SU-DHL-6 (cell line): ENCODE data around the gene EXTL2.

Experiments used
- H2AFZ ChIP-seq: fragments of 200-600 bp; sonication (generic); 2 replicates; pipeline ENCODE4 v1.6.1; 2014; ENCODE audit warnings: low read depth, mild to moderate bottlenecking, moderate library complexity, mixed read lengths, antibody characterized with exemption, low read length; ENCODE audit not compliant: severe bottlenecking
- H3F3A ChIP-seq: fragments of 200-600 bp; shearing (Covaris generic); 2 replicates; pipeline ENCODE4 v1.6.0; 2016; ENCODE audit warnings: antibody characterized with exemption, mild to moderate bottlenecking; ENCODE audit not compliant: insufficient read depth
- H3K27ac ChIP-seq: fragments of 200-600 bp; sonication (generic); 2 replicates; pipeline ENCODE4 v1.5.1; 2016; ENCODE audit warnings: low read depth, mild to moderate bottlenecking, low read length, moderate library complexity, mixed read lengths
- H3K27me3 ChIP-seq: fragments of 200-600 bp; sonication (generic), shearing (Covaris generic); 2 replicates; pipeline ENCODE4 v1.6.0; 2014; ENCODE audit warnings: mild to moderate bottlenecking, low read length
- H3K36me3 ChIP-seq: fragments of 200-600 bp; sonication (generic); 2 replicates; pipeline ENCODE4 v1.6.1; 2014; ENCODE audit warnings: mild to moderate bottlenecking, low read length, mixed read lengths
- H3K4me2 ChIP-seq: fragments of 300-600, 200-600 bp; shearing (Covaris generic), sonication (generic); 2 replicates; pipeline ENCODE4 v1.6.0; 2014; ENCODE audit warnings: low read length, low read depth, mild to moderate bottlenecking; ENCODE audit not compliant: poor library complexity, severe bottlenecking
- H3K4me3 ChIP-seq: fragments of 200-600 bp; sonication (generic); 2 replicates; pipeline ENCODE4 v1.5.1; 2014; ENCODE audit warnings: antibody characterized with exemption, low read length, mild to moderate bottlenecking, mixed read lengths; ENCODE audit not compliant: insufficient read depth, poor library complexity, severe bottlenecking
- H3K79me2 ChIP-seq: fragments of 200-600 bp; sonication (generic); 2 replicates; pipeline ENCODE4 v1.6.1; 2014; ENCODE audit warnings: mild to moderate bottlenecking, low read length, moderate library complexity; ENCODE audit not compliant: insufficient read depth
- H3K9ac ChIP-seq: fragments of 200-600 bp; sonication (generic); 2 replicates; pipeline ENCODE4 v1.7.0; 2014; ENCODE audit warnings: mild to moderate bottlenecking, low read length
- H3K9me2 ChIP-seq: fragments of 200-600 bp; sonication (generic); replicated peaks from 2 replicates; pipeline ENCODE4 v1.6.1; 2014; ENCODE audit warnings: low read length; ENCODE audit not compliant: insufficient read depth
- H3K9me3 ChIP-seq: fragments of 200-600 bp; sonication (generic); 2 replicates; pipeline ENCODE4 v1.6.1; 2014; ENCODE audit warnings: low read length, mixed read lengths; ENCODE audit not compliant: insufficient read depth
- H4K20me1 ChIP-seq: fragments of 200-600 bp; sonication (generic); 2 replicates; pipeline ENCODE4 v1.6.1; 2014; ENCODE audit warnings: low read depth, mild to moderate bottlenecking, antibody characterized with exemption, low read length, moderate library complexity, mixed read lengths
- CTCF ChIP-seq: fragments of 200-600 bp; sonication (generic); IDR thresholded peaks from one replicate; pipeline ENCODE4 v1.5.1; 2017; ENCODE audit warnings: antibody characterized with exemption, mild to moderate bottlenecking, low read length, moderate library complexity; ENCODE audit not compliant: insufficient read depth, poor library complexity, severe bottlenecking
- EZH2phosphoT487 ChIP-seq: fragments of 200-600 bp; sonication (generic), shearing (Covaris generic); conservative IDR thresholded peaks from 2 replicates; pipeline ENCODE4 v1.6.1; 2018; ENCODE audit warnings: mild to moderate bottlenecking, antibody characterized with exemption, low read length, moderate library complexity, mixed read lengths

Gene EXTL2

GRCh38 chr1:100883963-100884362 is 10.7 kb downstream of the EXTL2 start:
- Histone ChIP-seq H3K9ac (no peak overlapping the region), H3F3A (no peaks in the 10 kb centered on the region), H3K4me3 (no peak overlapping the region)

GRCh38 chr1:100882698-100883097 is 11.9 kb downstream of the EXTL2 start:
- H4K20me1 ChIP-seq, result no peaks in the 10 kb centered on the region
- no peaks in the 10 kb centered on the region for H3K9me2 ChIP-seq
- no peak overlapping the region for H3K9ac ChIP-seq
- H3K27ac ChIP-seq, result no peak overlapping the region
- H3K9me3 ChIP-seq, result no peaks in the 10 kb centered on the region
- H3K79me2 ChIP-seq, result no peaks in the 10 kb centered on the region
- TF ChIP-seq EZH2phosphoT487, result no peak
- no peak for TF ChIP-seq CTCF
- H2AFZ ChIP-seq, result no peak overlapping the region
- H3K27me3 ChIP-seq, result no peaks in the 10 kb centered on the region
- H3K4me3 ChIP-seq, result no peak overlapping the region
- H3K36me3 ChIP-seq, result no peaks in the 10 kb centered on the region
- no peak overlapping the region for H3K4me2 ChIP-seq
- no peaks in the 10 kb centered on the region for H3F3A ChIP-seq

More at GRCh38 chr1:100883963-100884362, 10.7 kb downstream of the EXTL2 start:
- H3K36me3 ChIP-seq, result peaks cover 9% of the 10 kb centered on the region; the same call in 1 of the 2 replicates
- H3K9me2 ChIP-seq, result no peaks in the 10 kb centered on the region
- no peaks in the 10 kb centered on the region for H3K79me2 ChIP-seq
- no peak overlapping the region for H3K27ac ChIP-seq
- H4K20me1 ChIP-seq, result no peaks in the 10 kb centered on the region
- no peak overlapping the region for H2AFZ ChIP-seq
- H3K9me3 ChIP-seq, result no peaks in the 10 kb centered on the region
- no peak for TF ChIP-seq CTCF
- TF ChIP-seq EZH2phosphoT487, result no peak
- H3K27me3 ChIP-seq, result no peaks in the 10 kb centered on the region
- no peak overlapping the region for H3K4me2 ChIP-seq

- Histone ChIP-seq H4K20me1 (no peaks in the 10 kb centered on the region), H3K79me2 (no peaks in the 10 kb centered on the region), H2AFZ (no peak overlapping the region), H3K9ac (no peak overlapping the region), H3K27ac (no peak overlapping the region), H3K27me3 (no peaks in the 10 kb centered on the region), H3F3A (no peaks in the 10 kb centered on the region), H3K4me2 (no peak overlapping the region), H3K9me2 (no peaks in the 10 kb centered on the region), H3K36me3 (no peaks in the 10 kb centered on the region), H3K4me3 (no peak overlapping the region), H3K9me3 (no peaks in the 10 kb centered on the region)
- TF ChIP-seq CTCF, result no peak
- no peak for TF ChIP-seq EZH2phosphoT487
These were observed 13.0 kb downstream of the EXTL2 start for GRCh38 chr1:100881687-100882086.

- Histone ChIP-seq H3K4me2 (no peak overlapping the region), H3K36me3 (no peaks in the 10 kb centered on the region), H2AFZ (no peak overlapping the region), H3K79me2 (no peaks in the 10 kb centered on the region), H3K9me3 (no peaks in the 10 kb centered on the region), H4K20me1 (no peaks in the 10 kb centered on the region), H3K9ac (no peak overlapping the region), H3K4me3 (no peak overlapping the region), H3K27ac (no peak overlapping the region), H3F3A (no peaks in the 10 kb centered on the region), H3K9me2 (no peaks in the 10 kb centered on the region), H3K27me3 (no peaks in the 10 kb centered on the region)
- TF ChIP-seq CTCF (no peak), EZH2phosphoT487 (no peak)
These were observed 15.2 kb downstream of the EXTL2 start for GRCh38 chr1:100879422-100879821.
